ENCODE measurements around the gene OTUD4.

The OTUD4 gene

GRCh38 chr4:145103496-145103895, 76.9 kb downstream of the OTUD4 start:
- DNase-seq: no peak

- DNase-seq: no peak
Observed at GRCh38 chr4:145102619-145103018, 77.8 kb downstream of the OTUD4 start.

GRCh38 chr4:145101091-145101490, 79.3 kb downstream of the OTUD4 start:
- DNase-seq: no peak

- DNase-seq: no peak
Observed at GRCh38 chr4:145099653-145100052, 80.7 kb downstream of the OTUD4 start.

- DNase-seq: peak; percentile 23
Observed at GRCh38 chr4:145098675-145099037, 81.7 kb downstream of the OTUD4 start.

GRCh38 chr4:145097821-145098674, 82.3 kb downstream of the OTUD4 start, which contains the start of the genes ABCE1 and ANAPC10:
TSS of gene ABCE1 (plus strand) at chr4:145098311. CDS start at chr4:145104413, 6,102 bp downstream.
TSS of gene ANAPC10 (minus strand) at chr4:145098196. CDS start at chr4:145096099, 2,097 bp downstream.
- peak; percentile 92 for DNase-seq

- DNase-seq: no peak
Observed at GRCh38 chr4:145097331-145097820, 83.0 kb downstream of the OTUD4 start.

- no peak for DNase-seq
Observed at GRCh38 chr4:145093638-145094037, 86.8 kb downstream of the OTUD4 start.

- DNase-seq: no peak
Observed at GRCh38 chr4:145090380-145090779, 90.0 kb downstream of the OTUD4 start.

GRCh38 chr4:145083891-145084605, 96.3 kb downstream of the OTUD4 start:
- no peak for DNase-seq

Measured in T-helper 9 cell (primary cell).